WTC11 (cell line): Measurements from ENCODE around the gene GSTT4.
"Not testable (repeated sequence)": the region's sequence is repeated elsewhere in the genome, so short reads cannot be mapped to it uniquely, and the experiment has no call there.

ENCODE experiments used
- ATF2 ChIP-seq: sonication (generic); formaldehyde crosslinking; IDR thresholded peaks from 2 replicates; pipeline ENCODE4 v1.8.1; 2022; ENCODE audit warnings: low read depth, missing genetic modification reagents, borderline replicate concordance
- CREB1 ChIP-seq: sonication (generic); formaldehyde crosslinking; IDR thresholded peaks from 2 replicates; pipeline ENCODE4 v1.8.0; 2023; ENCODE audit warnings: mild to moderate bottlenecking, missing genetic modification reagents
- CREM ChIP-seq: sonication (generic); formaldehyde crosslinking; IDR thresholded peaks from 2 replicates; pipeline ENCODE4 v1.8.1; 2022; ENCODE audit warnings: mild to moderate bottlenecking, missing genetic modification reagents, moderate library complexity
- CTCF ChIP-seq: fragments of 200-600 bp; IDR thresholded peaks from 2 replicates; pipeline ENCODE4 v1.8.0; 2022; ENCODE audit warnings: antibody characterized with exemption
- E2F5 ChIP-seq: sonication (generic); formaldehyde crosslinking; IDR thresholded peaks from 2 replicates; pipeline ENCODE4 v1.8.1; 2022; ENCODE audit warnings: mild to moderate bottlenecking, moderate library complexity, missing genetic modification reagents
- ERG ChIP-seq: fragments of 250-450 bp; sonication (Bioruptor Pico); IDR thresholded peaks from 2 replicates; pipeline ENCODE4 v1.8.0; 2021; ENCODE audit warnings: mild to moderate bottlenecking
- ESRRA ChIP-seq: sonication (generic); formaldehyde crosslinking; IDR thresholded peaks from 2 replicates; pipeline ENCODE4 v1.8.1; 2022; ENCODE audit warnings: mild to moderate bottlenecking, missing genetic modification reagents, borderline replicate concordance
- GRHL2 ChIP-seq: fragments of 250-450 bp; sonication (Bioruptor Pico); IDR thresholded peaks from 2 replicates; pipeline ENCODE4 v1.8.0; 2022; ENCODE audit warnings: mild to moderate bottlenecking, moderate library complexity; ENCODE audit not compliant: insufficient replicate concordance, severe bottlenecking
- PREB ChIP-seq: sonication (generic); formaldehyde crosslinking; IDR thresholded peaks from 2 replicates; pipeline ENCODE4 v1.8.1; 2022; ENCODE audit warnings: mild to moderate bottlenecking, missing genetic modification reagents, moderate library complexity, borderline replicate concordance
- SMAD3 ChIP-seq: sonication (generic); formaldehyde crosslinking; IDR thresholded peaks from 2 replicates; pipeline ENCODE4 v1.8.0; 2022; ENCODE audit warnings: missing genetic modification reagents, mild to moderate bottlenecking, borderline replicate concordance
- SP1 ChIP-seq: sonication (generic); formaldehyde crosslinking; conservative IDR thresholded peaks from 2 replicates; pipeline ENCODE4 v1.8.1; 2022; ENCODE audit warnings: missing genetic modification reagents
- USF1 ChIP-seq: sonication (generic); formaldehyde crosslinking; IDR thresholded peaks from 2 replicates; pipeline ENCODE4 v1.8.0; 2022; ENCODE audit warnings: mild to moderate bottlenecking, missing genetic modification reagents

GRCh38 chr22:23993581-23994177 lies 11.6 kb downstream of the GSTT4 start:
- TF ChIP-seq CTCF; CREB1 (CRISPR knock-in tag); ESRRA (CRISPR knock-in tag); PREB; ATF2 (CRISPR knock-in tag); GRHL2; CREM; USF1 (CRISPR knock-in tag); SMAD3 (CRISPR knock-in tag); ERG (CRISPR knock-in tag); E2F5; SP1 (CRISPR knock-in tag): not testable (repeated sequence)
